Central memory CD8-positive, alpha-beta T cell (primary cell): ENCODE data around the gene BRAT1.
"Not testable (repeated sequence)": the region's sequence is repeated elsewhere in the genome, so short reads cannot be mapped to it uniquely, and the experiment has no call there.

Experiments used
- ATAC-seq: fragments of 150-1000 bp; cut with Tn5 transposase; replicated peaks from 2 replicates; pipeline ENCODE4 v1.10.0; 2022; ENCODE audit warnings: mild to moderate bottlenecking, moderate FRiP score, moderate number of reproducible peaks; ENCODE audit not compliant: poor library complexity, severe bottlenecking; ENCODE audit errors: extremely low read depth
- DNase-seq, 2 donors: peaks; one replicate each; pipeline ENCODE4 v3.0.0; 2021; ENCODE audit warnings: low spot score in 2 of 2
- H3K27ac Mint-ChIP-seq: one replicate; pipeline ENCODE4 v1.8.0; 2022; ENCODE audit warnings: low read depth, mild to moderate bottlenecking, moderate library complexity, mixed read lengths
- H3K27me3 Mint-ChIP-seq: one replicate; pipeline ENCODE4 v1.8.0; 2022; ENCODE audit warnings: mixed read lengths
- H3K36me3 Mint-ChIP-seq: one replicate; pipeline ENCODE4 v1.8.0; 2022; ENCODE audit warnings: mild to moderate bottlenecking, moderate library complexity, mixed read lengths; ENCODE audit not compliant: insufficient read depth
- H3K4me1 Mint-ChIP-seq: one replicate; pipeline ENCODE4 v1.8.0; 2022; ENCODE audit warnings: mixed read lengths
- H3K4me3 Mint-ChIP-seq: one replicate; pipeline ENCODE4 v1.8.0; 2022; ENCODE audit warnings: mild to moderate bottlenecking, moderate library complexity, mixed read lengths
- H3K9me3 Mint-ChIP-seq: one replicate; pipeline ENCODE4 v1.8.0; 2022; ENCODE audit warnings: mixed read lengths

Gene BRAT1

DNA sequence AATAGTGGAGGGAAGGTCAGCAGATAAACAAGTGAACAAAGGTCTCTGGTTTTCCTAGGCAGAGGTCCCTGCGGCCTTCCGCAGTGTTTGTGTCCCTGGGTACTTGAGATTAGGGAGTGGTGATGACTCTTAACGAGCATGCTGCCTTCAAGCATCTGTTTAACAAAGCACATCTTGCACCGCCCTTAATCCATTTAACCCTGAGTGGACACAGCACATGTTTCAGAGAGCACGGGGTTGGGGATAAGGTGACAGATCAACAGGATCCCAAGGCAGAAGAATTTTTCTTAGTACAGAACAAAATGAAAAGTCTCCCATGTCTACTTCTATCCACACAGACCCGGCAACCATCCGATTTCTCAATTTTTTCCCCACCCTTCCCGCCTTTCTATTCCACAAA, 21.8 kb downstream of the BRAT1 start:
- H3K27ac Mint-ChIP-seq, H3K36me3 Mint-ChIP-seq, H3K9me3 Mint-ChIP-seq, H3K4me3 Mint-ChIP-seq, H3K27me3 Mint-ChIP-seq, ATAC-seq, DNase-seq: not testable (repeated sequence)
- peaks cover 21% of the 10 kb centered on the region for H3K4me1 Mint-ChIP-seq

DNA sequence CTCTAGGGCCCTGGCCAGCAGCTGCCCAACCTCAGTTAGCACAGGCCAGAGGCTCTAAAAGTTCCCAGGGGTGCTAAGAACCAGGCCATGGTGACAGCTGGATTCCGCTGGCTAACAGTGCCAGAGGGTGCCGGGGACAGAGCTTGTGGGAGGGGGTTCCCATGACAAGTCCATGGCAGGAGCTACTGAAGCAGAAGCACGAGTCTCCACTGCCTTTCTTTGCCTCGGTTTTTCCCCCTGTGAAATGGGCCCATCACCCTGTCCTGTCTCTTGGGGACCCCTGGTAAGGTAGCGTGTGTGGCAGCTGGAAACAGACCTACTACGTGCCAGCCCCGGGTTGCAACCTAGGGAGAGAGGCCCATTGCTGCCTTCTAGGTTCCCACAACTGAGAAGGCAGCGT, 22.5 kb downstream of the BRAT1 start:
- H3K9me3 Mint-ChIP-seq, H3K27ac Mint-ChIP-seq, H3K27me3 Mint-ChIP-seq, ATAC-seq, DNase-seq, H3K36me3 Mint-ChIP-seq, H3K4me3 Mint-ChIP-seq: not testable (repeated sequence)
- peaks cover 28% of the 10 kb centered on the region for H3K4me1 Mint-ChIP-seq

DNA sequence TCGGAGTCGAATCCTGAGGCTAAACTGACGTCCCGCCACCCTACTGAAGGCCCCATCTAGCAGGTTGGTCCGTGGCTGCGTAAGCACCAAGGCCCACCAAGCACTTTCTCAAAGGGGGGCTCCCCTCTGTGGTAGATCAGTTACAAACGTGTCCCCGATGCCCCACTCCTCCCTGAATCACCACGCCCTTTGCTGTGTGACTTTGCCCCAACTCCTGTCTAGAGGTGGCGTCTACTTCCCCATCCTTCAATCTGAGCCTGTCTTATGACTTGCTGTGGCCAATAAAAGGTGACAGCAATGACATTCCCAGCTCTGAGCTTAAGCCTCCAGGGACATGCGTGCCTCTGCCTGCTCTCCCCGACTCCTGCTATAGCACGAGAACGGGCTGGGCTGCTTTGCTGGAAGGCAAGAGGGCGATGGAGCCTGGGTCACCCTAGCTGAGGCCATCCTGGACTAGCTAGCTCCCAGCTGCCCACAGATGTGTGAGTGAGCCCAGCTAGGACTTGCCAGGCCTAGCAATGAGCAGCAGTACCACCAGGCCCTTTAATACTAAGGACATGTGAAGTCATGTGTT, 23.0 kb downstream of the BRAT1 start:
- Mint-ChIP-seq H3K27ac (peak overlapping the region; percentile 29), H3K4me1 (peaks cover 33% of the 10 kb centered on the region)
- ATAC-seq, H3K27me3 Mint-ChIP-seq, H3K9me3 Mint-ChIP-seq, H3K36me3 Mint-ChIP-seq, DNase-seq, H3K4me3 Mint-ChIP-seq: not testable (repeated sequence)

DNA sequence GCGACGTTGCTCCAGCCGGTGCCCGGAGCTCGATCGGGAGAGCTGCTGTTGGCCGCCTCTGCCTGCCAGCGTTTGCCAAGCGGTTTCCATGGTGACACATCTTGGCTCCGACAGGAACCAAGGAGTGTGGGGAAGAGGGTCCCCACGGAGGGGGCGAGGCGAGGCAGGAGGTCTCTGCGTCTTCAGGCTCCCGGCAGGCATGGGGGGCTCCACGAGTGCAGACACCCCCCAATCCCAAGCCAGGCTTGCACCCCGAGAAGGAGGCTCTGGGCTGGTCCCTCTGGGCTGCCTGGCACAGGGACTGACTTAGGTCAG, 23.6 kb downstream of the BRAT1 start:
- not testable (repeated sequence) for H3K27ac Mint-ChIP-seq, H3K27me3 Mint-ChIP-seq, DNase-seq, ATAC-seq, H3K9me3 Mint-ChIP-seq, H3K36me3 Mint-ChIP-seq, H3K4me3 Mint-ChIP-seq
- H3K4me1 Mint-ChIP-seq = peaks cover 37% of the 10 kb centered on the region

DNA sequence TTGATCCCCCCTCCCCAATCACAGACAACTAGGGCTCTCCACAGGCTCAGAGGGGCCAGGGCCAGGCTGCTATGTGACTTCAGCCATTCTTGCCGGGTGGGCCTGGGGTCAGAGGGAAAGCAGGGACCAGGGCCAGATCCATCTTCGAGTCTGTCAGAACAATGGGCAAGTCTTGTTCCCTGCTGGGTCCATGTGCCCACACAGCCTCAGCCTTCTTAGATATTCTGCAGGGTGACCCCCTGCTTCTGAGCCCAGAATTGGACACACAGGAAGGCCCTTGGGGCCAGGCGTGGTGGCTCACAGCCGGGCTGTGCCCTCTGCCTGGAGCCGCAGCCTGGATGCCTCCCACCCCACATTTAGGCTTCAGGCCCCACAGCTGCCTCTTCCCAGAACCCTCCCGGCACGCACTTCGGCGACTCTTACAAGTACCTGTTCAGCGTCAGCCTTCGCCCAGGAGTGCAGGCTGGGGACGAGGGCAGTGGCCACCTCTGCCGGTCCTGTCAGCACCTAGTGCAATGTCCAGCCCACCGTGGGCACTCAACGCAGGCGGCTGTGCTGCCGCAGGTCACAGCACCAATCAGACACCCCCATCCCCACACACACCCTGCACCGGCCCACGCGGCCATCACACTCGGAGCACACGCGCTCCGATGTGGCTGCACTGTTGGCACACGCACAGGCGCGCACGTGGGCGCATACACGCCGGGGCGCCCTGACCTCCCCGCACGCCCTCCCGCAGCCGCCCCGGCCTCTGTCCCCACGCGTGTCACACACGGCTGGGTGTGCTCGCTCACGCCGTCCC, 24.1 kb downstream of the BRAT1 start:
- ATAC-seq, H3K36me3 Mint-ChIP-seq, DNase-seq, H3K27me3 Mint-ChIP-seq, H3K9me3 Mint-ChIP-seq: not testable (repeated sequence)
- peak overlapping the region; percentile 81 for H3K4me3 Mint-ChIP-seq
- H3K27ac Mint-ChIP-seq = peak overlapping the region; percentile 94
- peaks cover 37% of the 10 kb centered on the region for H3K4me1 Mint-ChIP-seq

DNA sequence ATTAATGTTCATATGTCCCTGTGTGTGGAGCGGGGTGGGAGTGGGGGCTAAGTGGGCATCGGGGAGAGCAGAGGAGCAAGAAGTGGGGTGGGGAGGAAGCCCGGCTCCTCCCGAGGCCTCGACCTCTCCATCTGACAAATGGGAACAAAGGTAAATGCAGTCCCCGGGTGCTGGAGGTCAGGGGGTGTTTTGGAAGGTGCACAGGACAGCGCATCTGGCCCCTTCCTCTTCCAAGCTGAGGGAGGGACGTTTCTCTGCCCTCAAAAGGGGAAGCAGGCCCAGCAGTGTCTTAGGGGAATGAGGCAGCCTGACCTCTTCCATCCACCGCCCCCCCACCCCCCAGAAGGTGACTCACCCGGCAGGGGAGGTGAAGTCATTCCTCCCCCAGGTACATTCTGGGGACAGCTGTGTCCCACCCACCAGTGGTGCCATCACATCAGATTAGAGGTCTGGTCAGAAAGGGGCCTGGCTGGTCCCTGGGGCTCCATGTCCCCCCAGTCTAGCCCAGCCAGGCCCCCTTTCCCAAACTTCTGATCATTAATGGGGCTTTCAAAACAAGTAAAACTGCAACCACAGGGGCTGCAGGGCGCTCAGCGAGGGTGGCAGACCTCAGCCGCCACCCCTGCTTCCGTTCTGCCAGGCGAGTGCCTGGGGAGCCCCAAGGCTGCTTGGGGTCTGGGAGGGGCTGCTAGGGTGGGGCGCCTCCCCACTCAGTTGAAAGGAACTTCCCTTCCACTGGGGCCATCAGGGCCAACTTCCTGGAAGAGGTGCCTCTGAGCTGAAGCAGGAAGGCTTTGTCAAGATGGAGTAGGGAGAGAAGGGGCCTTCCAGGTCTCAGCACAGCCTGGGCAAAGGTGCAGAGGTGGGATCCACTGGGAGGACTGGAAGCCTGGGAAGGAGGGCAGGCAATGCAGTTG, 25.0 kb downstream of the BRAT1 start:
- H3K36me3 Mint-ChIP-seq = peaks cover 12% of the 10 kb centered on the region
- peaks cover 42% of the 10 kb centered on the region for H3K4me1 Mint-ChIP-seq

DNA sequence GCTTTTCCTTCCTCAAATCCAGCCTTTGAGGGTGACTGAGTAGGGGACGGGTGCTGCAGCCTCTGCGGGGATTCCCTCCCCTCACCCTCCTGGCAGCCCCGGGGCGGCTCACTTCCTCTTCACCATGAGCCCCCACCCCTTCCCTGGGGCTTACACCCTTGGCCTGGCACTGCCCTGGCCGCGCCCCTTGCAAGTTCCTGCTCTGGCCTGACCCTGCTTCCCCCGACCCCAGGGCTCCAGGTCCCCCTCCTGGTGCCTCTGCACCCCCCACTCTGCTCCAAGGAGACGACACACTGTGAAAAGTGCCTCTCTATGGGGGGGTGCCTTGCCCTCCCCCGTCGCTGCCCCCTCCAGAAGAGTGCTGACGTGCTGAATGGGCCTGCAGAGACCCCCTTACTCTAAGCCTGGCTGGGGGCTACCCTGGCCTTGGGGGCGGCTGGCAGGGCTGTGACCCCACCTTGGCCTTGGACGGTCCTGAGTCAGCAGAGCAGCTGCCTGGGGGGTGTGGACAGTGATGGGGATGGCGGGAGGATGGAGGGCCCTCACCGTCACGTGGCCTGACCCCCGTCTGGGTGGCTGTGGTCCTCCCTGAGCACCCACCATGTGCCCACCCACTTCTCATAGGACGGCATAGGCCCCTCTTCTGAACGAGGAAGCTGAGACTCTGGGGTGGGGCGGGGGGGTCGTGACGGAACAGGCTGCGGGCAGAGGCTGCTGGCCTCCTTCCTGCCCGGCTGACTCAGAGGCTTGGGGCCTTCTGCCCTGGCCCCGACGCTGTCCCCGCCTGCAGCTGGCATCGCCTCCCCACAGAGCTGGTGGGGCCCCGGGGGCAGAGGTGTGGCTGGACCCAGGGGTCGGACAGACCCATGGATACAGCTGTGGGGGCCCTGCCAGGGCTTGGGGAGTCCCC, 25.9 kb downstream of the BRAT1 start:
- Mint-ChIP-seq H3K4me3 (peak overlapping the region; percentile 81), H3K27me3 (no peaks in the 10 kb centered on the region), H3K36me3 (peaks cover 12% of the 10 kb centered on the region), H3K4me1 (peaks cover 42% of the 10 kb centered on the region), H3K27ac (peak overlapping the region; percentile 94), H3K9me3 (no peaks in the 10 kb centered on the region)
- DNase-seq = no peak
- peak; percentile 47 for ATAC-seq

More for the DNA sequence above, 25.0 kb downstream of the BRAT1 start:
- H3K4me3 Mint-ChIP-seq = peak overlapping the region; percentile 81
- ATAC-seq (peak; percentile 86), DNase-seq (peak; percentile 65 to 80)
- peak overlapping the region; percentile 94 for H3K27ac Mint-ChIP-seq
- no peaks in the 10 kb centered on the region for H3K9me3 Mint-ChIP-seq
- H3K27me3 Mint-ChIP-seq = no peaks in the 10 kb centered on the region

DNA sequence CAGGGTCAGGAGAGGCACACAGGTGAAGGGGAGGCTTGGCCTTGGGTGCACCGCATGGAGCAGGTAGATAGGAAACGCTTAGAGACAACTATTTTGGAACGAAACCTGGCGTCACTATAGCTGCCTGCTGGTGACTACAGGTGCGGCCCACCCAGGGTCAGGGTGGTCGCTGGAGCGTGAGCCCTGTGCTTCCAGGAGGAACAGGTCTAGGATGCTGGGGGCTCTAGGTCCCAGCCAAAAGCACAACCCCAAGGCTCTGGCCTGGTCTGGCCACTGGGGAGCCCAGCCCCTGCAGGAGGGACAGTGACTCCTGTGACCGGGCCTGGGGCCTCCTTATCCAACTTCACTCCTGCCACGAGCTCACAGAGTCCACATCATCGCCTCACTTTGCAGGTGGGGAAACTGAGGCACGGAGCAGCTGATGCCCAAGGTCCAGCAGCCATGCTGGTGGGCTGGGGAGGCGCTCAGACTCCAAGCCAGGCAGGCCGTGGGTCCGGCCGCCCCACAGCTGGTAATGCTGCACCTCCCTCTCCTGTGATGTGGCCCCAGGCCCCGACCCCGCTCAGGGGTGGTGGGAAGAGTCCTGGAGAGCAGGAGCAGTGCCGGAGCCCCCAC, 26.7 kb downstream of the BRAT1 start:
- H3K27ac Mint-ChIP-seq = peak overlapping the region; percentile 94
- H3K9me3 Mint-ChIP-seq = no peaks in the 10 kb centered on the region
- DNase-seq = no peak
- H3K36me3 Mint-ChIP-seq = peaks cover 12% of the 10 kb centered on the region
- no peaks in the 10 kb centered on the region for H3K27me3 Mint-ChIP-seq
- peaks cover 42% of the 10 kb centered on the region for H3K4me1 Mint-ChIP-seq
- H3K4me3 Mint-ChIP-seq = peak overlapping the region; percentile 70
- no peak for ATAC-seq

DNA sequence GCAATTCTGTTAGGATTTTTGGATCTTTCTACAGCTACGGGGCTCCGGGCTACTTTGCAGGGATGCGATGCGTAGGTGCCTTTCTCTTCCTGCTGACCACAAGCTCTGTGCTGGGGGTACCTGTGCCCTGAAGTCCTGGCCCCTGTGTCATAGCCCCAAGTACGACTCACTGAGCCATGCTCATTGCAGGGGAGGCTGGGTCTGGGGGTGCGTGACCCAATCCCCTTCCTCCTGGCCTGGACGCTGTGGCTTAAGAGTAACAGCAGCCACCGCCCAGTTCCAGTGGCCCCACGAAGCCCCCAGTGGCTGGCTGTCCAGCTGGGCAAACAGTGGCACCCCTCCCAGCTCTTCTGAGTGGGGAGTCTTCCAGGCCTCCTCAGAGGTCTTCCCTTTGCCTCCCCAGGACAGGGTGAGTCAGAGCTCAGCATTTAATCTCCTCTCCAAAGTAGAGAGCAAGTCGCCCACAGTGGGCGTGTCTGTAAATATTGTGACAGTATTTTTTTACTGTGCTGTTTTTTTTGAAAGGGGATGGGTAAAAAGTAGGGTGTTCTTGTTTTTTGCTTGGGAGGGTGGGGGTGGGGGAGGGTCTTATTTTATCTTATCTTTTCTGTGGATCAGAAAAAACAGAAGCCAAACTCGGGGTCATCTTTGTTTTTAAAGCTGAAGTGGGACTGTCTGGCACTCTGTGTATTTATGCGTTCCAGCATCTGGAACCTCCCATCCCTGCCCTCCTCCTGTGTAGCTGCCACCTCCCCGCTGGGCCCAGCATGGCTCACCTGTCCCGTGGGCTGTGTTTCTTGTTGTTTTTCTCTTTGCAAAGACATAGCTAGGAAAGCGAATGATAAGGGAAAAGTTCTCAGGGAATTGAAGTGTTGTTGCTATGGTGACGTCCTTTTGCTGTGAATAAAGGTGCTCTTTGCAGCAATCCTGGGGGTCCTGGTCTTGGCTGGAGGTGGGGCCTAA, 27.5 kb downstream of the BRAT1 start:
- ATAC-seq = no peak
- H3K36me3 Mint-ChIP-seq = peaks cover 17% of the 10 kb centered on the region
- peaks cover 47% of the 10 kb centered on the region for H3K4me1 Mint-ChIP-seq
- H3K27ac Mint-ChIP-seq = peak overlapping the region; percentile 94
- no peaks in the 10 kb centered on the region for H3K9me3 Mint-ChIP-seq
- peak overlapping the region; percentile 70 for H3K4me3 Mint-ChIP-seq
- no peak for DNase-seq
- H3K27me3 Mint-ChIP-seq = no peaks in the 10 kb centered on the region

DNA sequence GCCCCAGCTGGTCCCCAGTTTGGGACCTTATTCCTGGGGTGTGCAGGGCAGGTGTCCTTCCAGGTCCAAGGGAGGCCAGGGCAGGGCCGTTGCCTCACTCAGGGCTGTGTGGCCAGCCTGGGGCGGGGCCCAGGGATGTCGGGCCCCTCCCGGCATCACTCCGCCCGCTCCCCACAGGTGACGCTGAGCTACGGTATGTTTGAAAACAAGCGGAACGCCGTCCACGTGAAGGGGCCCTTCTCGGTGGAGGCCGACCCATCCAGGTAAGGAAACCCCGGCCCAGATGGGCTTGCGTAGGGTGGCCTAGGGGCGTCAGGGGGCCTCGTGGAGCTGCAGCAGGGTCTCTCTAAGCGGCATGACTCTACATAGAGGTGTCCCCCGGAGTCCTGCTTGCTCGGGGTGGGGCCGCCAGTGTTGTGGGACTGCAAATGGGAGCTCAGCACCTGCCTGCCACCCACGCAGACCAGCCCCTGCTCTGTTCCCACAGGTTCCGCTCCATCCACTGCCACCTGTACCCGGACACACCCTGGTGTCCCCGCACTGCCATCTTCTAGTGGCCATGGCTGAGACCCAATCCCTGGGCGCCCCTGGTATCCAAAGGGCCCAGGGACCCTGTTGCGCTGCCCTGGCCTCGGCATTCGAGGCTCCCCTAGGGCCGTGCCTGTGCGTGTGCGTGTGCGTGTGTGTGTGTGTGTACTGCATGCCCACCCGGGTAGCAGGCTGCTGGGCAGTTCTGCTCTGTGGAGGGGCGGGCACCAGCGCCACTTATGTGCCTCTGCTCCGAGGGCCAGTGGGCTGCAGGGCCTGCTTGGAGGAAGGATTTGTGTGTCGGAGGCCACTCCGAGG, 28.4 kb downstream of the BRAT1 start:
- ATAC-seq = no peak
- peak overlapping the region; percentile 70 for H3K4me3 Mint-ChIP-seq
- H3K4me1 Mint-ChIP-seq = peaks cover 56% of the 10 kb centered on the region
- H3K27me3 Mint-ChIP-seq = no peaks in the 10 kb centered on the region
- no peak overlapping the region for H3K27ac Mint-ChIP-seq
- no peak for DNase-seq
- H3K9me3 Mint-ChIP-seq = no peaks in the 10 kb centered on the region
- H3K36me3 Mint-ChIP-seq = peaks cover 25% of the 10 kb centered on the region
